Parathyroid adenoma (tissue), 2 donors: ENCODE measurements around the gene SLU7.
A peak's percentile ranks its signal among the peaks of the same experiment; 100 is the strongest.

ENCODE experiments used
- H2AFZ ChIP-seq: fragments of 300-600 bp; sonication (generic); one replicate; pipeline ENCODE4 v1.7.0; 2017; ENCODE audit warnings: antibody characterized with exemption, mild to moderate bottlenecking
- H3K27ac ChIP-seq: fragments of 300-600 bp; sonication (generic); one replicate; pipeline ENCODE4 v1.7.0; 2017
- H3K27me3 ChIP-seq: fragments of 300-600 bp; sonication (generic); one replicate; pipeline ENCODE4 v1.7.0; 2017; ENCODE audit warnings: low read length; ENCODE audit not compliant: control insufficient read depth, insufficient read depth
- H3K36me3 ChIP-seq: fragments of 300-600 bp; sonication (generic); one replicate; pipeline ENCODE4 v1.7.0; 2017; ENCODE audit warnings: low read length; ENCODE audit not compliant: control insufficient read depth, insufficient read depth
- H3K4me1 ChIP-seq: fragments of 300-600 bp; sonication (generic); one replicate; pipeline ENCODE4 v1.7.0; 2017; ENCODE audit warnings: control low read depth
- H3K4me2 ChIP-seq: fragments of 300-600 bp; sonication (generic); one replicate; pipeline ENCODE4 v1.7.0; 2017; ENCODE audit warnings: low read length
- H3K4me3 ChIP-seq: fragments of 300-600 bp; sonication (generic); one replicate; pipeline ENCODE4 v1.7.0; 2017; ENCODE audit warnings: low read depth, low read length
- H3K79me2 ChIP-seq: fragments of 300-600 bp; sonication (generic); one replicate; pipeline ENCODE4 v1.7.0; 2017; ENCODE audit warnings: control low read depth
- H3K9ac ChIP-seq: fragments of 300-600 bp; sonication (generic); one replicate; pipeline ENCODE4 v1.7.0; 2017; ENCODE audit warnings: mild to moderate bottlenecking
- H3K9me3 ChIP-seq: fragments of 300-600 bp; sonication (generic); one replicate; pipeline ENCODE4 v1.7.0; 2017; ENCODE audit warnings: low read length; ENCODE audit not compliant: control insufficient read depth
- TF ChIP-seq, protein P1 (sequence below): fragments of 300-600 bp; sonication (generic); IDR thresholded peaks from one replicate; pipeline ENCODE4 v1.7.0; 2017; ENCODE audit warnings: antibody characterized with exemption, mild to moderate bottlenecking
- donor health status: primary hyperparathyroidism.

Gene SLU7

DNA sequence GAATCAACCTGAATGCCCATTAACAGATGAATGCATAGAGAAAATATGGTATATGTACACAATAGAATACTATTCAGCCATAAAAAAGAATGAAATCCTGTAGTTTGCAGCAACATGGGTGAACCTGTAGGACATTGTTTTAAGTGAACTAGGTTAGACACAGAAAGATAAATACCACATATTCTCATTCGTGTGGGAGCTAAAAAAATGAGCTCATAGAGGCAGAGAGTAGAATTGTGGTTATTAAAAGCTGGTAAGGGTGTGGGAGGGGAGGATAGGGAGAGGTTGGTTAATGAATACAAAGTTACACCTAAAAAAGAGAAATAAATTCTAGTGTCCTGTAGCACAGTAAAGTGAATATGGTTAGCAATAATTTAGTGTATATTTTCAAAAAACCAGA lies 26.3 kb upstream of the SLU7 start:
- TF ChIP-seq, protein P1, sequence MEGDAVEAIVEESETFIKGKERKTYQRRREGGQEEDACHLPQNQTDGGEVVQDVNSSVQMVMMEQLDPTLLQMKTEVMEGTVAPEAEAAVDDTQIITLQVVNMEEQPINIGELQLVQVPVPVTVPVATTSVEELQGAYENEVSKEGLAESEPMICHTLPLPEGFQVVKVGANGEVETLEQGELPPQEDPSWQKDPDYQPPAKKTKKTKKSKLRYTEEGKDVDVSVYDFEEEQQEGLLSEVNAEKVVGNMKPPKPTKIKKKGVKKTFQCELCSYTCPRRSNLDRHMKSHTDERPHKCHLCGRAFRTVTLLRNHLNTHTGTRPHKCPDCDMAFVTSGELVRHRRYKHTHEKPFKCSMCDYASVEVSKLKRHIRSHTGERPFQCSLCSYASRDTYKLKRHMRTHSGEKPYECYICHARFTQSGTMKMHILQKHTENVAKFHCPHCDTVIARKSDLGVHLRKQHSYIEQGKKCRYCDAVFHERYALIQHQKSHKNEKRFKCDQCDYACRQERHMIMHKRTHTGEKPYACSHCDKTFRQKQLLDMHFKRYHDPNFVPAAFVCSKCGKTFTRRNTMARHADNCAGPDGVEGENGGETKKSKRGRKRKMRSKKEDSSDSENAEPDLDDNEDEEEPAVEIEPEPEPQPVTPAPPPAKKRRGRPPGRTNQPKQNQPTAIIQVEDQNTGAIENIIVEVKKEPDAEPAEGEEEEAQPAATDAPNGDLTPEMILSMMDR, result no peak
- Histone ChIP-seq H2AFZ (no peak overlapping the region), H3K27ac (no peak overlapping the region), H3K9me3 (no peaks in the 10 kb centered on the region), H3K4me3 (no peak overlapping the region), H3K27me3 (no peaks in the 10 kb centered on the region), H3K36me3 (no peaks in the 10 kb centered on the region), H3K79me2 (no peaks in the 10 kb centered on the region), H3K9ac (no peak overlapping the region), H3K4me2 (no peak overlapping the region), H3K4me1 (no peaks in the 10 kb centered on the region)

DNA sequence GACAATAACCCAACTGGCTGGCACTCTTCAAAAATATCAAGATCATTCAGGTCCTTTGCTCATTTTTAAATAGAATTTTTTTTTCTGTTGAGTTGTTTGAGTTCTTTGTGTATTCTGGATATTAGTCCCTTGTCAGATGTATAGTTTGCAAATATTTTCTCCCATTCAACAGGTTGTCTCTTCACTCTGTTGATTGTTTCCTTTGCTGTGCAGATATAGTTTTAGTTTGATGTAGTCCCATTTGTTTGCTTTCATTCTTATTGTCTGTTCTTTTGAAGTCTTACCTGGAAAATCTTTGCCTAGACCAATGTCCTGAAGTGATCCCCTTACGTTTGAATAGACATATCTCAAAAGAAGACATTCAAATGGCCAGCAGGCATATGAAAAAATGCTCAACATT lies 25.5 kb upstream of the SLU7 start:
- TF ChIP-seq, protein P1, result no peak
- no peaks in the 10 kb centered on the region for H3K4me1 ChIP-seq

DNA sequence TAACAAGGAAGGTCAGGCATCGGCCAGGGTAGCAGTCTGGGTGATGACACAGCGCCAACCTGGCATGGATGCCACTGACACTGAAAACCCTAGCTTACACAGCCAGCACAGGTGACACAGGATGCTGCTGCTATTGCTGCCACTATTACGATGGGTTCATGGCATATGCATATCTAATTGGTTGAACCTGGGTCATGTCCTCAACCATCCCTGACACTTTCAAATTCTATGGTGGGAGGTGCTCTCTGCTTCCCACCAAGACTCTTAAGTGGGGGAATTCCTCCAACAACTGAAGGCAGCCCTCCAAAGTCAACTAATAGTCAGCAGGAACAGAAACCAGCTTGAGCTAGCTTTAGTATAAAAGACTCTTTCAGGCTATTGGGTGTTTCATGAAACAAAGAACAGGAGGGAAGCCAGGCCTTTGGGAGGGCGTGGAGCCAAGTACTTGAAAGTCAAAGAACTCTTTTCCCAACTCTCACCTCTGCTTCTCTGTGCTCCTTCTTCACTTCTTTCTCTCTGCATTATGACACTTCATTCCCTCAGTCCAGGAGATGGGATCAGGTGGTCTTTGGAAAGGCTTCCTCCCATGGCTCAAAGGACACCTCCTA lies 24.0 kb upstream of the SLU7 start:
- TF ChIP-seq, protein P1, result no peak
- H3K9ac ChIP-seq, result no peak overlapping the region
- H3K36me3 ChIP-seq, result no peaks in the 10 kb centered on the region
- H2AFZ ChIP-seq, result no peak overlapping the region
- no peaks in the 10 kb centered on the region for H3K9me3 ChIP-seq
- no peaks in the 10 kb centered on the region for H3K79me2 ChIP-seq
- H3K4me1 ChIP-seq, result peaks cover 5% of the 10 kb centered on the region
- no peak overlapping the region for H3K4me3 ChIP-seq
- no peak overlapping the region for H3K27ac ChIP-seq
- H3K4me2 ChIP-seq, result no peak overlapping the region
- no peaks in the 10 kb centered on the region for H3K27me3 ChIP-seq

More for the DNA sequence above, 25.5 kb upstream of the SLU7 start:
- Histone ChIP-seq H3K9ac (no peak overlapping the region), H3K4me2 (no peak overlapping the region), H3K4me3 (no peak overlapping the region), H2AFZ (no peak overlapping the region), H3K36me3 (no peaks in the 10 kb centered on the region), H3K27ac (no peak overlapping the region), H3K79me2 (no peaks in the 10 kb centered on the region), H3K9me3 (no peaks in the 10 kb centered on the region), H3K27me3 (no peaks in the 10 kb centered on the region)

DNA sequence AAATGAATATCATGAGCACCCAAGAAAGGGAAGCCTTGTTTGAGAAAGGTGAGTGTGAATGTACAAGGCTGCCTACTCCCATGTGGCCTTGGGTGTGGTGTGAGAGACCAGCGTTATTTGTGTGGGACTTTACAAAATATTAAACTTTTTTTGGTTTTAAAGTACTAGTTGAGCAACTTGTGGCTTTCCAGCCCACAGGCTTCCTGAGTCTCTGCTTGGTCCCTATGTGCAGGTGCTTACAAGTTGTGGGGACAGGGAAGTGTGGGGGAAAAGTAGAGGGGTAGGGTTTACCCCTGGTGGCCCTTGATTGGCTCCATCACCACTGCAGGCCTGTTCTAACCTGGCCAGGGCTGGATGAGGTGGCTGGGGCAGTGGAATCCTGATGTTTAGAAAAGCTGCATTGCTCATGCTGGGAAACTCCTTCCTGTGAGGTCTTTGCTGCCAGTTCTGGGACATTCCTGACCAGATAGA lies 22.5 kb upstream of the SLU7 start:
- Histone ChIP-seq H3K4me3 (no peak overlapping the region), H3K27me3 (no peaks in the 10 kb centered on the region), H3K27ac (no peak overlapping the region), H3K79me2 (no peaks in the 10 kb centered on the region), H3K36me3 (no peaks in the 10 kb centered on the region), H3K4me1 (peaks cover 5% of the 10 kb centered on the region), H3K9me3 (no peaks in the 10 kb centered on the region), H3K4me2 (no peak overlapping the region), H2AFZ (no peak overlapping the region), H3K9ac (no peak overlapping the region)
- TF ChIP-seq, protein P1, result no peak

DNA sequence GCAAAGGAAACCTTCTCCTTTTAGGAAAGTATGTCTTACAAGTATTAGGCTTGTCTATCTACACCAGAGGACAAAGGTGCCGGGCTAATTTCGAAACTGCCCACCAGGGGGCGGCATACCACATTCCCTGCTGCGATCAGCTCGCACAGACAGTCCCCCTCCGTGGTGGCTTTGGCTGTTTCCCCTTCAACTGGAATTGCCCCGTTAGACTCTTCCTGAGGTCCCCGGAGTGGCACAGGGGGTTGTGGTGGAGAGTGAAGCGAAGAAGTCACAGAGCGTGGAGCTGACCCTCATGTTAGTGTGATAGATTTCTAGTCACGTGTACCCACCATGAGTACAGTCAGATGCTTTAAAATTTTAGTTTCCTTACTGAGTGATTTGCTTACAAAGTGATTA lies 20.3 kb upstream of the SLU7 start:
- Histone ChIP-seq H2AFZ (peak overlapping the region; percentile 84), H3K4me2 (peak overlapping the region; percentile 98), H3K36me3 (no peaks in the 10 kb centered on the region), H3K27me3 (no peaks in the 10 kb centered on the region), H3K27ac (no peak overlapping the region), H3K4me3 (peak overlapping the region; percentile 58), H3K79me2 (no peaks in the 10 kb centered on the region), H3K9ac (no peak overlapping the region), H3K9me3 (no peaks in the 10 kb centered on the region), H3K4me1 (peaks cover 5% of the 10 kb centered on the region)
- TF ChIP-seq, protein P1, result peak; percentile 96
